Hepatocyte (in vitro differentiated cells): Measurements from ENCODE around the gene RANBP3.

Experiments
- EZH2 ChIP-seq: fragments of 200-600 bp; sonication (generic); IDR thresholded peaks from 2 replicates; pipeline ENCODE4 v1.6.1; 2016; ENCODE audit warnings: antibody characterized with exemption, mild to moderate bottlenecking, borderline replicate concordance
- TF ChIP-seq, protein P1 (sequence below): fragments of 200-600 bp; sonication (generic); IDR thresholded peaks from 2 replicates; pipeline ENCODE4 v1.5.1; 2016; ENCODE audit warnings: antibody characterized with exemption, mild to moderate bottlenecking; ENCODE audit not compliant: poor library complexity

- TF ChIP-seq, protein P1, sequence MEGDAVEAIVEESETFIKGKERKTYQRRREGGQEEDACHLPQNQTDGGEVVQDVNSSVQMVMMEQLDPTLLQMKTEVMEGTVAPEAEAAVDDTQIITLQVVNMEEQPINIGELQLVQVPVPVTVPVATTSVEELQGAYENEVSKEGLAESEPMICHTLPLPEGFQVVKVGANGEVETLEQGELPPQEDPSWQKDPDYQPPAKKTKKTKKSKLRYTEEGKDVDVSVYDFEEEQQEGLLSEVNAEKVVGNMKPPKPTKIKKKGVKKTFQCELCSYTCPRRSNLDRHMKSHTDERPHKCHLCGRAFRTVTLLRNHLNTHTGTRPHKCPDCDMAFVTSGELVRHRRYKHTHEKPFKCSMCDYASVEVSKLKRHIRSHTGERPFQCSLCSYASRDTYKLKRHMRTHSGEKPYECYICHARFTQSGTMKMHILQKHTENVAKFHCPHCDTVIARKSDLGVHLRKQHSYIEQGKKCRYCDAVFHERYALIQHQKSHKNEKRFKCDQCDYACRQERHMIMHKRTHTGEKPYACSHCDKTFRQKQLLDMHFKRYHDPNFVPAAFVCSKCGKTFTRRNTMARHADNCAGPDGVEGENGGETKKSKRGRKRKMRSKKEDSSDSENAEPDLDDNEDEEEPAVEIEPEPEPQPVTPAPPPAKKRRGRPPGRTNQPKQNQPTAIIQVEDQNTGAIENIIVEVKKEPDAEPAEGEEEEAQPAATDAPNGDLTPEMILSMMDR, result no peak
- TF ChIP-seq EZH2, result no peak
Measured at GRCh38 chr19:5870986-5871394, 107.0 kb downstream of the RANBP3 start.
